ENCODE data around the gene CADPS.

Gene CADPS

GRCh38 chr3:62356356-62356755 lies 518.9 kb downstream of the CADPS start:
- no peak for TF ChIP-seq TAF1 (IDR thresholded peaks at IDR 0.05; ENCODE audit: borderline replicate concordance, insufficient read depth, low read length)
- no peak for TF ChIP-seq SIN3A (IDR thresholded peaks at IDR 0.05; ENCODE audit: borderline replicate concordance, insufficient read depth, low read length)
- TF ChIP-seq REST (IDR thresholded peaks at IDR 0.05; ENCODE audit: insufficient read depth in 1 of 2, low read depth in 2 of 2, low read length in 2 of 2), result no peak
- no peak for TF ChIP-seq FOXP2 (optimal IDR thresholded peaks at IDR 0.05; ENCODE audit: borderline replicate concordance, extremely low read depth, extremely low read length, insufficient read depth)
- no peak for TF ChIP-seq POLR2AphosphoS5 (IDR thresholded peaks at IDR 0.05; ENCODE audit: low read depth, low read length)

- no peak for TF ChIP-seq TAF1 (IDR thresholded peaks at IDR 0.05; ENCODE audit: borderline replicate concordance, insufficient read depth, low read length)
- no peak for TF ChIP-seq FOXP2 (optimal IDR thresholded peaks at IDR 0.05; ENCODE audit: borderline replicate concordance, extremely low read depth, extremely low read length, insufficient read depth)
- no peak for TF ChIP-seq REST (IDR thresholded peaks at IDR 0.05; ENCODE audit: insufficient read depth in 1 of 2, low read depth in 2 of 2, low read length in 2 of 2)
- no peak for TF ChIP-seq SIN3A (IDR thresholded peaks at IDR 0.05; ENCODE audit: borderline replicate concordance, insufficient read depth, low read length)
- TF ChIP-seq POLR2AphosphoS5 (IDR thresholded peaks at IDR 0.05; ENCODE audit: low read depth, low read length), result no peak
These were observed 519.5 kb downstream of the CADPS start for GRCh38 chr3:62355703-62356102.

Measured in PFSK-1 (cell line).